Measurements from ENCODE around the gene EHBP1.
A peak's percentile ranks its signal among the peaks of the same experiment; 100 is the strongest.

The EHBP1 gene

DNA sequence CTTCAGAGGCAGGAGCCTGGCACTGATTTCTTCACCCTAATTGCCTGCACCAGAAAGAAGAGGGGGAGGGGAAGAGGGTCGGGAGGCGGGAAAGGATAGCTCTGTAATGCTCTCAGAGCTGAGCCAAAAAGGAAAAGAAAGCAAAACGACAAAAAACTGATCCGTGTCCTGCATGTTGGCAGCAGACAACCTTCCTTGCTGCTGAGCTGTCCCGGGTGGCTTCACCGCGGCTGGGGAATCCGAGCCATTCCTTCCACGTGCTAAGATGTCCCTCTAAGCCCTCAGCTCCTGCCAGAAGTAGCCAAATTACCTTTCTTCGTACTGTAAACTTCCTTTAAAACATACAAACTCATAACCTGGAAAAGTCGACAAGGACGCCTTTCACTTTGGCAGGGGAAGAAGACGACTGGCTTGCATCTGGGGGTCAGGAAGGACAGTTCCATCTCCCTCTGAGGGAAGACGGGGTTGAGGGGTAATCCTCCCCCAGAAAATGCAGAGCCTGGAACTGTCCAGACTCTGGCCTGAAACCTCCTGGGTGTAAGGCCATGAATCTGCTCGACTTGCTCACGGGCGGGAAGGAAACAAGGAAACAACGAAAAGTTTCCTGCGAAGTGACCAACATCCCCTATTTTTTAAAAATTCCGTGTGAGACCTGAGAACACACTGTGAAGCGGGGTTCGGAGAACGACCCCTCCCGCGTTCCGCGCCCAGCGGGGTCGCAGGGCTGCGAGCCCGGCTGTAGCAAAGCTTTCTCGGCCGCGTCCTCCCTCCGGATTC lies 352.8 kb downstream of the EHBP1 start:
- H3K27ac ChIP-seq = no peak overlapping the region
- peak overlapping the region in 1 of 10 experiments; percentile 2; a peak in 1 of 20 replicates for H3K4me3 ChIP-seq
- no peak for TF ChIP-seq Cebpa-rat (IDR thresholded peaks at IDR 0.05)
- H3K36me3 ChIP-seq = no peaks in the 10 kb centered on the region
- peaks cover 0 to 79% (median 59%) of the 10 kb centered on the region in 11 experiments; a peak in 19 of 22 replicates for H4K20me1 ChIP-seq
- H3K9me3 ChIP-seq (replicated peaks in 1 of 11) = peaks cover 23 to 42% (median 38%) of the 10 kb centered on the region in 11 experiments
- H3K4me2 ChIP-seq = peak overlapping the region in 4 of 11 experiments; percentile 9 to 81 (median 38); a peak in 7 of 22 replicates
- peaks cover 100% of the 10 kb centered on the region in 11 experiments for H3K27me3 ChIP-seq
- H3K9ac ChIP-seq = no peak overlapping the region
- H3K4me1 ChIP-seq = peaks cover 0 to 40% (median 4%) of the 10 kb centered on the region in 10 experiments; a peak in 6 of 20 replicates

DNA sequence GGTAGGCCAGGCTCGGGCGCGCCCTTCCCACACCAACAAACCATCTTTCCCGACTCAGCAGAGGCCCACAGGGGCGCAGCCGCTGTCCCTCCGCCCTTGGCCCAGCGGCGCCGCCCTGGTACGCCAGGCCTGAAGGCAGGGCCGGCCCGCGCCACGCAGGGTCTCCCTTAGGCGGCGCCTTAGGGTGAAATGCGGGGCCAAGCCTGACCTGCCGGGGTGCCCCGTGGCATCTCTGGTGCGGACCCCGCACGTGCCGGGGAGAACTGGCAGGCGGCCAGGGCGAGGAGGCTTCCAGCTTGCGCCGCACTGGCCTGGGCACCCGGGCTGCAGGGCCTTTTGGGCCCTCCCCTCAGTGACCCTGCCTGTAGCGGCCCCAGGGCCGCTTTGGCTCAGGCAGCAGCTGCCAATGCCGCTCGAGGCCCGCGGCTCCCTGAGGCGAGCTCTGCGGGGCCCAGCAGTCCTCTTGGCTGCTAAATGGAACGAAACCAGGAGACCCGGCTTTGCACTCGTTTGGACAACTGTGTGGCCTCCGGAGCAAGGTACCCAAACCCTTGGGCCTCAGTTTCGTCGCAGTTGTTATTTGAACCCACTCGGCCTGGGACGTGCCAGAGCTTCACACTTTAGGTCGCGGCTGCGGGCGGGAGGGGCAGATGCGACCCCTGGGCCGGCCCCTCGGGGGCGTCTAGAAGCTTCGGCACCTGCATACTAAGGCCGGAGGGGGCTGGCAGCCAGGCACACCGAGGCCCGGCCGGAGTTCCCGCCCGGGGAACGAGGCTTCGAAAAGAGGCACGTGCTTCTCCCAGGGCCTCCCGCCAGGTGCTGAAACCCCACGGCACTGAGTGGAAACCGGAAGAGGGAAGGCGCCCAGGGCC lies 353.6 kb downstream of the EHBP1 start:
- no peak overlapping the region for H3K27ac ChIP-seq
- H3K4me1 ChIP-seq = peaks cover 0 to 35% (median 4%) of the 10 kb centered on the region in 10 experiments; a peak in 6 of 20 replicates
- peaks cover 19 to 35% (median 31%) of the 10 kb centered on the region in 11 experiments for H3K9me3 ChIP-seq (replicated peaks in 1 of 11)
- H4K20me1 ChIP-seq = peaks cover 0 to 72% (median 51%) of the 10 kb centered on the region in 11 experiments; a peak in 19 of 22 replicates
- no peak for TF ChIP-seq Cebpa-rat (IDR thresholded peaks at IDR 0.05)
- peak overlapping the region in 2 of 10 experiments; percentile 24 to 31; a peak in 3 of 20 replicates for H3K4me3 ChIP-seq
- H3K27me3 ChIP-seq = peaks cover 100% of the 10 kb centered on the region in 11 experiments
- no peaks in the 10 kb centered on the region for H3K36me3 ChIP-seq
- H3K9ac ChIP-seq = no peak overlapping the region
- peak overlapping the region in 3 of 11 experiments; percentile 25 to 81 (median 51); a peak in 6 of 22 replicates for H3K4me2 ChIP-seq

DNA sequence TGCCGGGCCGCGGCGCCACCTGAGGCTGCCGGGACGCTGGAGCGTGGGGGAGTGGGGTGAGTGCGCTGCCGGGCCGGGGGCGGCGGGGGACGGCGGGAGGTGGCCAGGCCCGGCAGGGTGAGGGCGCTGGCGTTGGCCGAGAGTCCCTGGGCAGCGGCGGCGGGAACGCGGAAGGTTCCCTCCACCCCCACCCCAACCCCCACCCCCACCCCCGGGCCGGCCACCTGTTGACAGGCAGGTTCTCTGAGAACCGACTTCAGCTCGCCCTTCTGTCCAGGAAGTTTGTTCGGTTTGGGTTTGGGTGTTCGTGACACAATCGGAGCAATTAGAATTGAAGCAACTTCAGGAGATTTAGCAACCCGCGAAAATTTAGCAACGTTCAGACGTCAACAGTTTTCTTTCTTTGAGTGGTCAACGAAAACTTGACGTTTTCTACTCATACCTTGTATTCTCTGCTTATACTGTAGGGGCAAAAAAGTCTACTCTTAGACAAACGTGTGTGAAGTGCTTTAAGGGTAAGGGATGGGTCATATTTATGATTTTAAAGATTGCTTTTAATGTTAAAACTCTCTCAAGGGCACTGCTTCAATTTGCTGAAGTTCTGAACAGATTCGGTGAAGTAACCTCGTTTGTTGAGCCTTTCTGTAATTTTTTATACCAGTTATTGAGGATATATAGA lies 354.4 kb downstream of the EHBP1 start:
- H3K27me3 ChIP-seq = peaks cover 95 to 100% (median 100%) of the 10 kb centered on the region in 11 experiments

DNA sequence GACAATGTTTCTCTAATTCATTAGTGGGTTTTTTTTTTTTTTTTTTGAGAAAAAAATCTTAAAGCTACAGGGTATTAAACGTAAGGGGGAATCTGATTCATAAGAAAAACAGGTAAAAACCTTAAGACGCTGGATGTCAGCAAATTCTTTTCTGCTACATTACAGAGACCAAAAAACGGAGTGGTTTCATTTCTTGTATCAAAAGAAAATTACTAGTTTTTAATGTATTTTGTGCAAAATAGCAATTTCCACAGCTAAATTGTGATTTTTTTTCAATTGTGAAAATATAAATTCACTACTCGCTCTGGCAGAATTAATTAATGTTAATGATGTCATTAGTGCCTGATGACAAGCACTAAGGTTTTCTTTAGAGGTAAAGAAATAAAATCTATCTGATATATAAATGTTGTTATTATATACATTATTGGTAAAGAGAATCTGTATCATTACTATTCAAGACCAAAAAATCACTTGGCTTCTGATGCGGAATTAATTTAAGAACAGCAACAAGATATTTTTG lies 355.0 kb downstream of the EHBP1 start:
- H3K9me3 ChIP-seq (replicated peaks in 1 of 11) = peaks cover 6 to 21% (median 18%) of the 10 kb centered on the region in 11 experiments
- no peak overlapping the region for H3K27ac ChIP-seq
- peaks cover 89 to 100% (median 97%) of the 10 kb centered on the region in 11 experiments for H3K27me3 ChIP-seq
- H3K4me1 ChIP-seq = peaks cover 0 to 33% (median 4%) of the 10 kb centered on the region in 10 experiments; a peak in 6 of 20 replicates
- H3K4me3 ChIP-seq = no peak overlapping the region
- H4K20me1 ChIP-seq = peaks cover 0 to 59% (median 40%) of the 10 kb centered on the region in 11 experiments; a peak in 19 of 22 replicates
- TF ChIP-seq Cebpa-rat (IDR thresholded peaks at IDR 0.05) = no peak
- no peaks in the 10 kb centered on the region for H3K36me3 ChIP-seq
- no peak overlapping the region for H3K9ac ChIP-seq
- H3K4me2 ChIP-seq = no peak overlapping the region

More for the DNA sequence above, 354.4 kb downstream of the EHBP1 start:
- no peak for TF ChIP-seq Cebpa-rat (IDR thresholded peaks at IDR 0.05)
- peaks cover 12 to 27% (median 24%) of the 10 kb centered on the region in 11 experiments for H3K9me3 ChIP-seq (replicated peaks in 1 of 11)
- H3K4me1 ChIP-seq = peaks cover 0 to 33% (median 4%) of the 10 kb centered on the region in 10 experiments; a peak in 6 of 20 replicates
- H3K27ac ChIP-seq = no peak overlapping the region
- no peaks in the 10 kb centered on the region for H3K36me3 ChIP-seq
- peaks cover 0 to 65% (median 44%) of the 10 kb centered on the region in 11 experiments; a peak in 19 of 22 replicates for H4K20me1 ChIP-seq
- no peak overlapping the region for H3K9ac ChIP-seq
- H3K4me2 ChIP-seq = peak overlapping the region in 3 of 11 experiments; percentile 25 to 81 (median 51); a peak in 5 of 22 replicates
- H3K4me3 ChIP-seq = peak overlapping the region in 2 of 10 experiments; percentile 24 to 31; a peak in 2 of 20 replicates

DNA sequence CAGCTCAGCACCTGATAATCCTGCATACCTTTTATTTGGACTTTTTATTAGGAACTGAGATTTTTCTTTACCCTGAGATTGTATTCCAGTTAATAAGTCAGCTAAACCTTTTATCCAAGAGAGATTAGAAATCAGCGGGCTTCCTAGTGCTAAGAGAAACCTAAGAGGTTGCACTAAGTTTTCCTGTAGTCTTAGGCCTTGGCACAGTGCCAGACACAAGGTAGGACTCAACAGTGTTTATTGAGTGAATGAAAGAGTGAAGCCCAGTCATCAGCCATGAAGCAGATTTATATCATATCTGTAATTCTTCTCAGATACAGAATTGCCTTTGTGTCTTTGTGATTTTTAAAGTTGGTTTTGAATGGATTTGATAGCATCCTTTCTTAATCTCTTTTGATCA lies 358.7 kb downstream of the EHBP1 start:
- H3K9ac ChIP-seq = no peak overlapping the region
- peaks cover 0 to 24% (median 5%) of the 10 kb centered on the region in 11 experiments; a peak in 18 of 22 replicates for H4K20me1 ChIP-seq
- no peaks in the 10 kb centered on the region for H3K36me3 ChIP-seq
- no peak overlapping the region for H3K4me2 ChIP-seq
- H3K9me3 ChIP-seq (replicated peaks in 1 of 11) = peaks cover 0 to 6% (median 4%) of the 10 kb centered on the region in 11 experiments; a peak in 9 of 22 replicates
- H3K27ac ChIP-seq = no peak overlapping the region
- H3K4me3 ChIP-seq = no peak overlapping the region
- peaks cover 0 to 5% (median 0%) of the 10 kb centered on the region in 10 experiments; a peak in 3 of 20 replicates for H3K4me1 ChIP-seq
- no peak for TF ChIP-seq Cebpa-rat (IDR thresholded peaks at IDR 0.05)
- peaks cover 60 to 84% (median 74%) of the 10 kb centered on the region in 11 experiments for H3K27me3 ChIP-seq

DNA sequence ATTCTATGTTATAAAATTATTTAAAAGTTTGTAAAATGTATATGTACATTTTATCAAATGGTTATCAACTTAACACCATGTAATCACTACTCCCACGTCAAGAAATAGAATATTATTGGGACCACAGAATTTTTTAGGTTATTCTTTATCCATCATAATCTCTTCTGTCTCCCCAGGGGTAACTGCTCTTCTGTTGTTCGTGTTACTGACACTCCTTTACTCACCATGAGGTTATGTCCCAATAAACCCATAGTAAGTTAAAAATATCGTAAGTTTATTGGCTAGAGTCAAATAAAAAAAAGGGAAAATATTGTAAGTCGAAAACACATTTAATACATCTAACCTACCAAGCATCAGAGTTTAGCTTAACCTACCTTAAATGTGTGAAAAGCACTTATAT lies 359.1 kb downstream of the EHBP1 start:
- H4K20me1 ChIP-seq = peaks cover 0 to 19% (median 0%) of the 10 kb centered on the region in 11 experiments; a peak in 7 of 22 replicates
- TF ChIP-seq Cebpa-rat (IDR thresholded peaks at IDR 0.05) = no peak
- no peak overlapping the region for H3K9ac ChIP-seq
- no peak overlapping the region for H3K4me2 ChIP-seq
- H3K9me3 ChIP-seq (replicated peaks in 1 of 11) = peaks cover 0 to under 1% (median 0%) of the 10 kb centered on the region in 11 experiments; a peak in 3 of 22 replicates
- peaks cover 55 to 79% (median 69%) of the 10 kb centered on the region in 11 experiments for H3K27me3 ChIP-seq
- H3K27ac ChIP-seq = no peak overlapping the region
- H3K4me3 ChIP-seq = no peak overlapping the region
- H3K36me3 ChIP-seq = no peaks in the 10 kb centered on the region
- no peaks in the 10 kb centered on the region; a peak in 1 of 20 replicates for H3K4me1 ChIP-seq

DNA sequence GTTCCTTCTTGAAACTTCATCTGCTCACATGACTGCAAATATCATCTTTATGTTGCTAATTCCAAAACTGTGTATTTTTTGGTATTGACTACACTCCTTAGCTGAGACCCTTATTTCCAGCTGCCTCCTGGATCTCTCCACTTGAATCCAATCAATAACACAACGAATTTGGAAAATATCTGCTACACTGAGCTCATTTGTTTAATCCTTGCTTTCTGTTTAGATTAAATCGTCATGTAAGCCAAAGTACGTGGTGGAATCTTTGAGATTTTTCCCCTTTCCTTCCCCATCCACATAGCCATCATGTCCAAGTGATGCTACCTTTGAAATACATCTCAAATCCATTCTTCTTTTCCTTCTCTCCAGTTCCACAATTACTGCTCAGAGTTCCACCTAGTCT lies 360.8 kb downstream of the EHBP1 start:
- no peak for TF ChIP-seq Cebpa-rat (IDR thresholded peaks at IDR 0.05)
- no peak overlapping the region for H3K4me2 ChIP-seq
- H3K4me3 ChIP-seq = no peak overlapping the region
- H3K4me1 ChIP-seq = no peaks in the 10 kb centered on the region
- peaks cover 39 to 63% (median 53%) of the 10 kb centered on the region in 11 experiments for H3K27me3 ChIP-seq
- H3K27ac ChIP-seq = no peak overlapping the region
- no peaks in the 10 kb centered on the region for H3K36me3 ChIP-seq
- H3K9me3 ChIP-seq (replicated peaks in 1 of 11) = no peaks in the 10 kb centered on the region
- H4K20me1 ChIP-seq = peaks cover 0 to 6% (median 0%) of the 10 kb centered on the region in 11 experiments; a peak in 2 of 22 replicates
- H3K9ac ChIP-seq = no peak overlapping the region

DNA sequence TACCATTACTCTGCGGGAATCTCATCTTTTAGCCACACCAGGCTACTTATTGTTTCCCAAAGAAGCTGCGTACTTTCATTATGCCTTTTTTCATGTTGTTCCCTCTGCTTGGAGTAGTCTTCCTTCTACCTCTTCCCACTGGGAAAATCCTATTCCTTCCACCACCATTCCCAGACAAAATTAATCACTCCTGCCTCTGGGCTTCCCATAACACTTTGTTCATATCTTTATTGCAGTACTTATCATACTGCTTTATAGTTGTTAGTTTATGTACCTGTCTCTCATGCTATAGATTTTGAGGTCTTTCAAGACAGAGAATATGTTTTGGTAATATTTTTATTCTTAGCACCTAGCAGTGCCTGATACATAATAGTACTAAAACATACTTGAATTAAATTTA lies 361.3 kb downstream of the EHBP1 start:
- no peak for TF ChIP-seq Cebpa-rat (IDR thresholded peaks at IDR 0.05)
- Histone ChIP-seq H3K27me3 (peaks cover 34 to 58% (median 47%) of the 10 kb centered on the region in 11 experiments), H4K20me1 (peaks cover 0 to under 1% (median 0%) of the 10 kb centered on the region in 11 experiments; a peak in 1 of 22 replicates), H3K36me3 (no peaks in the 10 kb centered on the region), H3K27ac (no peak overlapping the region), H3K4me1 (no peaks in the 10 kb centered on the region), H3K9ac (no peak overlapping the region), H3K9me3 (replicated peaks in 1 of 11) (no peaks in the 10 kb centered on the region), H3K4me2 (no peak overlapping the region), H3K4me3 (no peak overlapping the region)
